HG02610 (cell line): ENCODE data around the gene MCTP2.
"Not testable (repeated sequence)": the region's sequence is repeated elsewhere in the genome, so short reads cannot be mapped to it uniquely, and the experiment has no call there.

Experiments used
- ATAC-seq: cut with Tn5 transposase; IDR thresholded peaks from one replicate; pipeline ENCODE4 v1.9.1; 2021; ENCODE audit warnings: mild to moderate bottlenecking, moderate library complexity; ENCODE audit not compliant: unreplicated experiment

The MCTP2 gene

GRCh38 chr15:94235646-94236045, 4.3 kb downstream of the MCTP2 start:
- ATAC-seq, result no peak

GRCh38 chr15:94236608-94237007, 5.2 kb downstream of the MCTP2 start:
- ATAC-seq, result no peak

- ATAC-seq, result no peak
These were observed 6.5 kb downstream of the MCTP2 start for GRCh38 chr15:94237903-94238302.

GRCh38 chr15:94238539-94239118, 7.3 kb downstream of the MCTP2 start:
- peak; percentile 63 for ATAC-seq

- ATAC-seq, result no peak
These were observed 8.1 kb downstream of the MCTP2 start for GRCh38 chr15:94239474-94239873.

GRCh38 chr15:94240480-94240879, 9.1 kb downstream of the MCTP2 start:
- ATAC-seq, result no peak

GRCh38 chr15:94242257-94242656, 10.9 kb downstream of the MCTP2 start:
- no peak for ATAC-seq

- not testable (repeated sequence) for ATAC-seq
These were observed 11.6 kb downstream of the MCTP2 start for GRCh38 chr15:94243003-94243402.

- ATAC-seq, result no peak
These were observed 12.1 kb downstream of the MCTP2 start for GRCh38 chr15:94243418-94243817.

- no peak for ATAC-seq
These were observed 14.7 kb downstream of the MCTP2 start for GRCh38 chr15:94246016-94246415.

- no peak for ATAC-seq
These were observed 16.7 kb downstream of the MCTP2 start for GRCh38 chr15:94247789-94248638.

- ATAC-seq, result no peak
These were observed 19.4 kb downstream of the MCTP2 start for GRCh38 chr15:94250801-94251200.

GRCh38 chr15:94252223-94252766, 20.9 kb downstream of the MCTP2 start:
- ATAC-seq, result no peak

GRCh38 chr15:94252906-94253491, 21.6 kb downstream of the MCTP2 start:
- ATAC-seq, result no peak

- ATAC-seq, result peak; percentile 55
These were observed 22.4 kb downstream of the MCTP2 start for GRCh38 chr15:94253742-94254141.

GRCh38 chr15:94255540-94255939, 24.2 kb downstream of the MCTP2 start:
- ATAC-seq, result no peak

- ATAC-seq, result no peak
These were observed 25.1 kb downstream of the MCTP2 start for GRCh38 chr15:94256511-94256910.

GRCh38 chr15:94257776-94258175, 26.4 kb downstream of the MCTP2 start:
- ATAC-seq, result peak; percentile 0

- peak; percentile 65 for ATAC-seq
These were observed 26.9 kb downstream of the MCTP2 start for GRCh38 chr15:94258246-94258645.

GRCh38 chr15:94259121-94259751, 27.9 kb downstream of the MCTP2 start:
- no peak for ATAC-seq

GRCh38 chr15:94259863-94260262, 28.5 kb downstream of the MCTP2 start:
- no peak for ATAC-seq
